MCF 10A (cell line): ENCODE measurements around the gene CHRM5. TPM values are rescaled to one million over a fixed set of nuclear protein-coding genes. Genes with fewer than 3 reads are reported as not detected.
A peak's percentile ranks its signal among the peaks of the same experiment; 100 is the strongest.

Experiments
- BruUV-seq: library from RNA; stranded (reverse); fragments of 400-500 nt; replicated peaks from 2 replicates; lab custom pipeline; 2021; lab: Mats Ljungman, UMichigan
- CTCF ChIA-PET: fragments of 300-600 bp; sonication (Branson Sonifier 250); formaldehyde crosslinking; extraction: SDS; loops from one replicate; lab custom pipeline; 2021; ENCODE audit warnings: antibody characterized with exemption, inconsistent platforms; lab: Yijun Ruan, JAX
- POLR2A ChIA-PET: fragments of 300-600, 350-650 bp; sonication (Branson Sonifier 250); formaldehyde crosslinking; extraction: SDS; loops from one replicate; lab custom pipeline; 2020; ENCODE audit warnings: antibody characterized with exemption, inconsistent platforms; lab: Yijun Ruan, JAX
- DNase-seq: peaks from one replicate; pipeline ENCODE4 v3.0.0-alpha.2; 2018; ENCODE audit not compliant: unreplicated experiment
- H3K27ac Mint-ChIP-seq: one replicate; pipeline ENCODE4 v1.8.0; 2022; ENCODE audit warnings: mild to moderate bottlenecking, low read depth, mixed read lengths; ENCODE audit not compliant: unreplicated experiment
- H3K27me3 Mint-ChIP-seq: one replicate; pipeline ENCODE4 v1.8.0; 2022; ENCODE audit warnings: mixed read lengths; ENCODE audit not compliant: insufficient read depth, unreplicated experiment
- H3K36me3 Mint-ChIP-seq: one replicate; pipeline ENCODE4 v1.8.0; 2022; ENCODE audit warnings: mild to moderate bottlenecking, moderate library complexity, mixed read lengths; ENCODE audit not compliant: insufficient read depth, unreplicated experiment
- H3K4me1 Mint-ChIP-seq: one replicate; pipeline ENCODE4 v1.8.0; 2022; ENCODE audit warnings: mixed read lengths; ENCODE audit not compliant: insufficient read depth, unreplicated experiment
- H3K4me3 Mint-ChIP-seq: one replicate; pipeline ENCODE4 v1.8.0; 2022; ENCODE audit warnings: mild to moderate bottlenecking, moderate library complexity, mixed read lengths; ENCODE audit not compliant: unreplicated experiment
- H3K9me3 Mint-ChIP-seq: one replicate; pipeline ENCODE4 v1.8.0; 2022; ENCODE audit warnings: mixed read lengths; ENCODE audit not compliant: unreplicated experiment
- CTCF ChIP-seq: fragments of 200-600 bp; IDR thresholded peaks from one replicate; pipeline ENCODE4 v1.8.0; 2022; ENCODE audit warnings: antibody characterized with exemption, mild to moderate bottlenecking; ENCODE audit not compliant: unreplicated experiment
- intact Hi-C: fragments of 100-400 bp; cut with micrococcal nuclease; formaldehyde crosslinking; loops from 2 replicates; pipeline ENCODE4 v1.14.1; 2022
- total RNA-seq: library from RNA; stranded (reverse); gene quantifications from 2 replicates; pipeline ENCODE4 v1.2.3, GENCODE V29; 2022

The CHRM5 gene
- total RNA-seq, 1 experiment from 2014 or later, result not detected

GRCh38 chr15:34084086-34084485 is 115.8 kb downstream of the CHRM5 start:
- H3K4me1 Mint-ChIP-seq, result peaks cover 6% of the 10 kb centered on the region
- H3K9me3 Mint-ChIP-seq, result no peaks in the 10 kb centered on the region
- peaks cover 40% of the 10 kb centered on the region for H3K36me3 Mint-ChIP-seq
- CTCF ChIA-PET, result interaction anchor here (0.6 to 1.3 kb wide), 9 partner anchors 14 to 1039 kb away, joined by 3 to 10 read pairs (median 4); partner anchors contain the start of gene EMC7
- no peak for TF ChIP-seq CTCF
- H3K27ac Mint-ChIP-seq, result peak overlapping the region; percentile 24
- DNase-seq, result peak; percentile 88
- POLR2A ChIA-PET, result interaction anchor here (0.5 to 2.3 kb wide), 8 partner anchors 12 to 1200 kb away, joined by 3 to 19 read pairs (median 3); partner anchors contain the start of genes EMC7, LPCAT4 and PGBD4
- H3K4me3 Mint-ChIP-seq, result no peak overlapping the region
- intact Hi-C loops, result no loop called here
- no peaks in the 10 kb centered on the region for H3K27me3 Mint-ChIP-seq
- TSS peak; percentile 77 for BruUV-seq

- Mint-ChIP-seq H3K27ac (no peak overlapping the region), H3K4me1 (peaks cover 6% of the 10 kb centered on the region), H3K9me3 (no peaks in the 10 kb centered on the region), H3K36me3 (peaks cover 51% of the 10 kb centered on the region), H3K4me3 (no peak overlapping the region), H3K27me3 (no peaks in the 10 kb centered on the region)
- intact Hi-C loops, result no loop called here
- CTCF ChIA-PET, result interaction anchor here (0.6 to 1.1 kb wide), 5 partner anchors 10 to 25 kb away, joined by 3 to 4 read pairs (median 3); partner anchors contain the start of genes EMC7 and PGBD4
- no peak for TF ChIP-seq CTCF
- POLR2A ChIA-PET, result interaction anchor here (0.6 to 1.0 kb wide), 3 partner anchors 12 to 453 kb away, joined by 3 read pairs; no protein-coding TSS in a partner anchor
- DNase-seq, result no peak
- no TSS peak for BruUV-seq
These were observed 117.4 kb downstream of the CHRM5 start for GRCh38 chr15:34085746-34086145.

GRCh38 chr15:34099914-34100313 is 131.6 kb downstream of the CHRM5 start:
- Mint-ChIP-seq H3K27ac (no peak overlapping the region), H3K9me3 (no peaks in the 10 kb centered on the region), H3K4me1 (peaks cover 5% of the 10 kb centered on the region), H3K4me3 (peak overlapping the region; percentile 98), H3K27me3 (no peaks in the 10 kb centered on the region), H3K36me3 (peaks cover 29% of the 10 kb centered on the region)
- DNase-seq, result no peak
- POLR2A ChIA-PET, result interaction anchor here (0.5 to 3.6 kb wide), 5 partner anchors 16 to 870 kb away, joined by 3 to 25 read pairs (median 3); partner anchors contain the start of genes AQR and KATNBL1
- CTCF ChIA-PET, result interaction anchor here (0.6 to 0.7 kb wide), 5 partner anchors 16 to 1013 kb away, joined by 3 to 5 read pairs (median 3); partner anchors contain the start of gene LPCAT4
- intact Hi-C loops, result no loop called here
- BruUV-seq, result no TSS peak
- TF ChIP-seq CTCF, result no peak

GRCh38 chr15:34101366-34102174 is 133.3 kb downstream of the CHRM5 start, which contains the start of the genes EMC7 and PGBD4:
Gene EMC7, minus strand, starts transcription at chr15:34101862. Its CDS starts 23 bp downstream, at chr15:34101839.
Gene PGBD4, plus strand, starts transcription at chr15:34102083. Its CDS starts 449 bp downstream, at chr15:34102532.
- no peak for TF ChIP-seq CTCF
- H3K27me3 Mint-ChIP-seq, result no peaks in the 10 kb centered on the region
- peak; percentile 99 for DNase-seq
- H3K27ac Mint-ChIP-seq, result peak within 1 kb of the TSS; percentile 99
- BruUV-seq, result TSS peak; percentile 52
- CTCF ChIA-PET, result interaction anchor here (0.6 to 1.7 kb wide), 7 partner anchors 9 to 335 kb away, joined by 3 to 5 read pairs (median 4); no protein-coding TSS in a partner anchor
- H3K36me3 Mint-ChIP-seq, result peaks cover 21% of the 10 kb centered on the region
- intact Hi-C loops, result no loop called here
- H3K4me1 Mint-ChIP-seq, result peaks cover 5% of the 10 kb centered on the region
- peak within 1 kb of the TSS; percentile 98 for H3K4me3 Mint-ChIP-seq
- POLR2A ChIA-PET, result interaction anchor here (0.7 to 3.6 kb wide), 21 partner anchors 9 to 482 kb away, joined by 3 to 25 read pairs (median 4); partner anchors contain the start of genes EMC4, GOLGA8B, KATNBL1 and NOP10
- no peaks in the 10 kb centered on the region for H3K9me3 Mint-ChIP-seq
